Measurements from ENCODE around the gene SYNJ2. TPM values are rescaled to one million over a fixed set of nuclear protein-coding genes. Genes with fewer than 3 reads are reported as not detected.

Gene SYNJ2
- total and polyA plus RNA-seq, 9 donors, result 3.6 to 18.7 (median 9.8) TPM

- Histone ChIP-seq H3K27ac (no peak overlapping the region), H3K4me3 (no peak overlapping the region), H3K9me3 (no peaks in the 10 kb centered on the region), H3K27me3 (no peaks in the 10 kb centered on the region), H3K36me3 (no peaks in the 10 kb centered on the region), H3K4me1 (ENCODE audit: insufficient read depth) (peaks cover 13% of the 10 kb centered on the region)
- WGBS, 3 donors, result 23 to 29% (median 27%) methylated on average over 13 of the region's 13 CpGs
- no peak for TF ChIP-seq POLR2A (IDR thresholded peaks at IDR 0.05)
- TF ChIP-seq CTCF (IDR thresholded peaks at IDR 0.05), result no peak
- no peak for TF ChIP-seq EP300 (IDR thresholded peaks at IDR 0.05)
- intact Hi-C loops (cut with DNase I), result no loop called here
- peak; percentile 58 to 72 (median 70) for DNase-seq
Observed at GRCh38 chr6:158009114-158009891, 27.6 kb downstream of the SYNJ2 start.

- Histone ChIP-seq H3K4me3 (no peak overlapping the region), H3K27ac (no peak overlapping the region), H3K27me3 (no peaks in the 10 kb centered on the region), H3K9me3 (no peaks in the 10 kb centered on the region), H3K4me1 (ENCODE audit: insufficient read depth) (peaks cover 13% of the 10 kb centered on the region), H3K36me3 (no peaks in the 10 kb centered on the region)
- intact Hi-C loops (cut with DNase I), result no loop called here
- peak in 1 of 5 donors; percentile 9 for DNase-seq
- WGBS, 3 donors, result 95 to 96% (median 95%) methylated on average over 6 of the region's 6 CpGs
- TF ChIP-seq EP300 (IDR thresholded peaks at IDR 0.05), result no peak
Observed at GRCh38 chr6:158009935-158010585, 28.4 kb downstream of the SYNJ2 start.

- peaks cover 13% of the 10 kb centered on the region for H3K4me1 ChIP-seq (ENCODE audit: insufficient read depth)
- no peak overlapping the region for H3K4me3 ChIP-seq
- no peaks in the 10 kb centered on the region for H3K36me3 ChIP-seq
- peak in 2 of 5 donors; percentile 17 to 21 for DNase-seq
- intact Hi-C loops (cut with DNase I), result no loop called here
- H3K9me3 ChIP-seq, result no peaks in the 10 kb centered on the region
- H3K27me3 ChIP-seq, result no peaks in the 10 kb centered on the region
- TF ChIP-seq EP300 (IDR thresholded peaks at IDR 0.05) (no peak), CTCF (IDR thresholded peaks at IDR 0.05) (no peak), POLR2A (IDR thresholded peaks at IDR 0.05) (no peak)
- H3K27ac ChIP-seq, result no peak overlapping the region
- WGBS, 3 donors, result 95 to 96% (median 95%) methylated on average over 19 of the region's 19 CpGs
Observed at GRCh38 chr6:158010591-158011477, 29.2 kb downstream of the SYNJ2 start.

GRCh38 chr6:158011478-158011920 lies 29.8 kb downstream of the SYNJ2 start:
- peaks cover 13% of the 10 kb centered on the region for H3K4me1 ChIP-seq (ENCODE audit: insufficient read depth)
- no peak for DNase-seq
- no peaks in the 10 kb centered on the region for H3K9me3 ChIP-seq
- intact Hi-C loops (cut with DNase I), result no loop called here
- H3K4me3 ChIP-seq, result no peak overlapping the region
- 45 to 55% (median 53%) methylated on average over 6 of the region's 6 CpGs for WGBS, 3 donors
- no peaks in the 10 kb centered on the region for H3K36me3 ChIP-seq
- H3K27me3 ChIP-seq, result no peaks in the 10 kb centered on the region
- TF ChIP-seq POLR2A (IDR thresholded peaks at IDR 0.05) (no peak), CTCF (IDR thresholded peaks at IDR 0.05) (no peak), EP300 (IDR thresholded peaks at IDR 0.05) (no peak)
- H3K27ac ChIP-seq, result no peak overlapping the region
